Measurements from ENCODE around the gene RC3H1. TPM values are rescaled to one million over a fixed set of nuclear protein-coding genes. Genes with fewer than 3 reads are reported as not detected.

The RC3H1 gene
- total RNA-seq, 1 donor from 2014 or later, result 39.4 TPM

- H3K4me3 Mint-ChIP-seq, result no peak overlapping the region
- no peaks in the 10 kb centered on the region for H3K4me1 Mint-ChIP-seq (ENCODE audit: unreplicated experiment)
- no peak for DNase-seq (ENCODE audit: extremely low spot score, unreplicated experiment)
- H3K36me3 Mint-ChIP-seq, result no peaks in the 10 kb centered on the region
- no peaks in the 10 kb centered on the region for H3K9me3 Mint-ChIP-seq
- TF ChIP-seq CTCF (conservative IDR thresholded peaks at IDR 0.05), result no peak
- no peaks in the 10 kb centered on the region for H3K27me3 Mint-ChIP-seq
- H3K27ac Mint-ChIP-seq, result no peak overlapping the region
These were observed 104.3 kb downstream of the RC3H1 start for GRCh38 chr1:173917635-173918493.

GRCh38 chr1:173917149-173917548 lies 105.0 kb downstream of the RC3H1 start, which contains the start of gene SERPINC1:
TSS of gene SERPINC1 (minus strand) at chr1:173917327. CDS start at chr1:173917259, 68 bp downstream.
- H3K27ac Mint-ChIP-seq, result no peak within 1 kb of the TSS
- no peaks in the 10 kb centered on the region for H3K27me3 Mint-ChIP-seq
- DNase-seq (ENCODE audit: extremely low spot score, unreplicated experiment), result no peak
- no peaks in the 10 kb centered on the region for H3K36me3 Mint-ChIP-seq
- H3K4me1 Mint-ChIP-seq (ENCODE audit: unreplicated experiment), result no peaks in the 10 kb centered on the region
- H3K4me3 Mint-ChIP-seq, result no peak within 1 kb of the TSS
- TF ChIP-seq CTCF (conservative IDR thresholded peaks at IDR 0.05), result no peak
- H3K9me3 Mint-ChIP-seq, result no peaks in the 10 kb centered on the region

- H3K36me3 Mint-ChIP-seq, result no peaks in the 10 kb centered on the region
- H3K4me3 Mint-ChIP-seq, result no peak overlapping the region
- no peak overlapping the region for H3K27ac Mint-ChIP-seq
- H3K4me1 Mint-ChIP-seq (ENCODE audit: unreplicated experiment), result no peaks in the 10 kb centered on the region
- no peak for TF ChIP-seq CTCF (conservative IDR thresholded peaks at IDR 0.05)
- H3K9me3 Mint-ChIP-seq, result no peaks in the 10 kb centered on the region
- H3K27me3 Mint-ChIP-seq, result no peaks in the 10 kb centered on the region
- no peak for DNase-seq (ENCODE audit: extremely low spot score, unreplicated experiment)
These were observed 105.5 kb downstream of the RC3H1 start for GRCh38 chr1:173916667-173917066.

GRCh38 chr1:173915596-173915995 lies 106.6 kb downstream of the RC3H1 start:
- no peaks in the 10 kb centered on the region for H3K27me3 Mint-ChIP-seq
- no peak overlapping the region for H3K27ac Mint-ChIP-seq
- no peaks in the 10 kb centered on the region for H3K36me3 Mint-ChIP-seq
- H3K4me3 Mint-ChIP-seq, result no peak overlapping the region
- DNase-seq (ENCODE audit: extremely low spot score, unreplicated experiment), result no peak
- H3K9me3 Mint-ChIP-seq, result no peaks in the 10 kb centered on the region
- no peak for TF ChIP-seq CTCF (conservative IDR thresholded peaks at IDR 0.05)
- H3K4me1 Mint-ChIP-seq (ENCODE audit: unreplicated experiment), result no peaks in the 10 kb centered on the region

- Mint-ChIP-seq H3K27me3 (no peaks in the 10 kb centered on the region), H3K27ac (no peak overlapping the region), H3K4me1 (ENCODE audit: unreplicated experiment) (no peaks in the 10 kb centered on the region), H3K4me3 (no peak overlapping the region), H3K36me3 (no peaks in the 10 kb centered on the region), H3K9me3 (no peaks in the 10 kb centered on the region)
- DNase-seq (ENCODE audit: extremely low spot score, unreplicated experiment), result no peak
- TF ChIP-seq CTCF (conservative IDR thresholded peaks at IDR 0.05), result peak; percentile 71
These were observed 107.7 kb downstream of the RC3H1 start for GRCh38 chr1:173914366-173914871.
